Adrenal gland (tissue), 12 donors: ENCODE measurements around the gene SERPINA1. TPM values are rescaled to one million over a fixed set of nuclear protein-coding genes. Genes with fewer than 3 reads are reported as not detected.

Experiments used
- DNase-seq, 7 donors: peaks; one replicate each; pipeline ENCODE4 v3.0.0-alpha.2; 2019 to 2020
- H3K27ac ChIP-seq, 5 donors: fragments of 200-600 bp; sonication (generic) in 4 of 5; 1 replicate in 3 of 5; 2 replicates in 2 of 5; pipeline versions ENCODE4 v1.5.1 to v1.8.0; 2016 to 2020; ENCODE audit warnings: mild to moderate bottlenecking in 1 of 5
- H3K27me3 ChIP-seq: fragments of 200-600 bp; 2 replicates; pipeline ENCODE4 v1.8.0; 2021
- H3K36me3 ChIP-seq, 2 donors: fragments of 200-600 bp; replicated peaks in 1 of 2; 1 replicate in 1 of 2; 2 replicates in 1 of 2; pipeline versions ENCODE4 v1.5.1 to v1.8.0; 2018 to 2022
- H3K4me1 ChIP-seq, 2 donors: fragments of 200-600 bp; replicated peaks in 1 of 2; 1 replicate in 1 of 2; 2 replicates in 1 of 2; pipeline versions ENCODE4 v1.5.1 to v1.8.0; 2018 to 2021
- H3K4me3 ChIP-seq, 4 donors: fragments of 200-600 bp; sonication (generic) in 3 of 4; one replicate each; pipeline ENCODE4 v1.5.1; 2016 to 2018
- H3K9me3 ChIP-seq, 3 donors: fragments of 200-600 bp; sonication (generic) in 1 of 3; replicated peaks in 1 of 3; 1 replicate in 2 of 3; 2 replicates in 1 of 3; pipeline versions ENCODE4 v1.5.1 to v1.8.0; 2016 to 2021
- CTCF ChIP-seq, 6 experiments: fragments of 450-650 bp in 4 of 6; fragments of 200-600 bp in 2 of 6; sonication (generic) in 1 of 6; IDR thresholded peaks; 1 replicate in 5 of 6; 2 replicates in 1 of 6; pipeline versions ENCODE4 v1.5.1 to v1.8.0; 2016 to 2021; ENCODE audit warnings: antibody characterized with exemption in 6 of 6, mild to moderate bottlenecking in 2 of 6, moderate library complexity in 1 of 6
- POLR2A ChIP-seq, 2 donors: fragments of 450-650 bp; IDR thresholded peaks; one replicate each; pipeline ENCODE4 v1.6.1; 2017; ENCODE audit warnings: antibody characterized with exemption in 2 of 2, mild to moderate bottlenecking in 2 of 2, moderate library complexity in 1 of 2
- WGBS, 4 donors: extraction: QIAGEN DNeasy Blood & Tissue Kit in 2 of 4; methylation state at CpG; one replicate each; pipeline versions ENCODE4 v1.1.5 to v1.1.7; 2013 to 2017; 5-methylcytosine and 5-hydroxymethylcytosine counted together
- intact Hi-C, 2 donors: fragments of 100-400 bp; cut with DNase I; formaldehyde crosslinking; loops; one replicate each; pipeline versions ENCODE4 v1.14.1 to v1.15.0; 2022 to 2023
- polyA plus RNA-seq, 3 donors: library from polyadenylated mRNA; stranded (reverse); fragments of 200-250 nt in 2 of 3; fragments of 350-450 nt in 1 of 3; fragmentation: Illumina TruSeq in 1 of 3; extraction: RNeasy Lipid Tissue Mini Kit (QIAGEN cat#74804) in 1 of 3; gene quantifications; one replicate each; pipeline ENCODE4 v1.2.3, GENCODE V29; 2013 to 2014
- total RNA-seq, 9 donors: library from RNA; depleted of rRNA in 4 of 9; stranded (reverse); fragments of >200 nt in 4 of 9; fragments of 120-200 nt in 1 of 9; fragmentation: NEBNext Ultra II Directional in 1 of 9; extraction: Animal tissue kit (Norgen Biotek cat#: 25700) in 1 of 9; gene quantifications; one replicate each; pipeline versions ENCODE4 v1.1.0 to v1.2.4, GENCODE V29; 2013 to 2023
- donor health status: healthy with polysubstance abuse.
- donor health status: Bipolar disorder and iron deficiency.
- donor health status: DM: yes; HTN: yes; CAD: no.
- donor health status: DM: no; HTN: no; CAD: no.
- donor health status: DM: no; HTN: no; CAD: no.
- donor health status: DM: yes; HTN: yes; CAD: no.

Gene SERPINA1
- total and polyA plus RNA-seq, 12 donors, result 1.6 to 60.1 (median 13.9) TPM

GRCh38 chr14:94382099-94382715 lies 6.2 kb downstream of the SERPINA1 start:
- WGBS, 4 donors, result 73 to 86% (median 79%) methylated on average over 4 of the region's 4 CpGs

GRCh38 chr14:94381149-94382030 lies 7.0 kb downstream of the SERPINA1 start:
- 73 to 81% (median 73%) methylated on average over 6 to 7 of the region's 7 CpGs for WGBS, 4 donors
- Histone ChIP-seq H3K27ac (no peak overlapping the region), H3K4me1 (no peaks in the 10 kb centered on the region), H3K36me3 (no peaks in the 10 kb centered on the region), H3K4me3 (no peak overlapping the region), H3K9me3 (no peaks in the 10 kb centered on the region), H3K27me3 (no peaks in the 10 kb centered on the region)
- TF ChIP-seq POLR2A (IDR thresholded peaks at IDR 0.05) (no peak), CTCF (IDR thresholded peaks at IDR 0.05) (no peak)
- no peak for DNase-seq
- intact Hi-C loops, result no loop called here

More at GRCh38 chr14:94382099-94382715, 6.2 kb downstream of the SERPINA1 start:
- no peaks in the 10 kb centered on the region for H3K9me3 ChIP-seq
- H3K4me1 ChIP-seq, result no peaks in the 10 kb centered on the region
- no peaks in the 10 kb centered on the region for H3K36me3 ChIP-seq
- DNase-seq, result no peak
- intact Hi-C loops, result no loop called here
- H3K27ac ChIP-seq, result no peak overlapping the region
- TF ChIP-seq CTCF (IDR thresholded peaks at IDR 0.05) (no peak), POLR2A (IDR thresholded peaks at IDR 0.05) (no peak)
- H3K4me3 ChIP-seq, result no peak overlapping the region
- H3K27me3 ChIP-seq, result no peaks in the 10 kb centered on the region

- no peak for DNase-seq
- H3K4me1 ChIP-seq, result no peaks in the 10 kb centered on the region
- intact Hi-C loops, result no loop called here
- no peak overlapping the region for H3K27ac ChIP-seq
- H3K9me3 ChIP-seq, result no peaks in the 10 kb centered on the region
- 69 to 81% (median 72%) methylated on average over 14 to 16 of the region's 16 CpGs for WGBS, 4 donors
- no peaks in the 10 kb centered on the region for H3K27me3 ChIP-seq
- H3K4me3 ChIP-seq, result no peak overlapping the region
- no peak for TF ChIP-seq POLR2A (IDR thresholded peaks at IDR 0.05)
- no peak for TF ChIP-seq CTCF (IDR thresholded peaks at IDR 0.05)
- H3K36me3 ChIP-seq, result no peaks in the 10 kb centered on the region
Measured at GRCh38 chr14:94380225-94381148, 7.9 kb downstream of the SERPINA1 start.
